Measurements from ENCODE around the gene MRPS27.

GRCh38 chr5:72286798-72287197 is 33.2 kb downstream of the MRPS27 start:
- TF ChIP-seq EZH2 (IDR thresholded peaks at IDR 0.05; ENCODE audit: borderline replicate concordance, low read depth, low read length, poor library complexity, severe bottlenecking) (no peak), CTCF (conservative IDR thresholded peaks at IDR 0.05; ENCODE audit: low read depth, low read length) (no peak)

Data from A673 (cell line).